ENCODE measurements around the gene UNC45B.
"Not testable (repeated sequence)": the region's sequence is repeated elsewhere in the genome, so short reads cannot be mapped to it uniquely, and the experiment has no call there.

Gene UNC45B

DNA sequence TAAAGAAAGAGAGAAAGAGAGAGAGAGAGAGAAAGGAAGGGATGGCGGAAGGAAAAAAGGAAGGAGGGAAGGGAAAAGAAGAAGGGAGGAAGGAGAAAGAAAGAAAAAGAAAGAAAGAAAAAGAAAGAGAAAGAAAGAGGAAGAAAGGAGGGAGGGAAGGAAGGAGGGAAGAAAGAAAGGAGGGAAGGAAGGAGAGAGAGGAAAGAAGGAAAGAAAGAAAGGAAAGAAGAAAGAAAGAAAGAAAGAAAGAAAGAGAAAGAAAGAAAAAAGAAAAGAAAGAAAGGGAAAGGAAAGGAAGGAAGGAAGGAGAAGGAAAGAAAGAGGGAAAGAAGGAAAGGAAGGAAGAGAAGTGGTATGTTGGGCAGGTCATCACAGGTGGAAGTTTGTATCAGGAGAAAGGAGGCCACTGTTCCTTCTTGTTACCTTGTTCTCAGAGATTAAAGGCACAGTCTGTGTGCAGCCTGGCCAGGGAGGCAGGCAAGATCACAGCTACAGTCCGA lies 27.3 kb downstream of the UNC45B start:
- no peak for DNase-seq

DNA sequence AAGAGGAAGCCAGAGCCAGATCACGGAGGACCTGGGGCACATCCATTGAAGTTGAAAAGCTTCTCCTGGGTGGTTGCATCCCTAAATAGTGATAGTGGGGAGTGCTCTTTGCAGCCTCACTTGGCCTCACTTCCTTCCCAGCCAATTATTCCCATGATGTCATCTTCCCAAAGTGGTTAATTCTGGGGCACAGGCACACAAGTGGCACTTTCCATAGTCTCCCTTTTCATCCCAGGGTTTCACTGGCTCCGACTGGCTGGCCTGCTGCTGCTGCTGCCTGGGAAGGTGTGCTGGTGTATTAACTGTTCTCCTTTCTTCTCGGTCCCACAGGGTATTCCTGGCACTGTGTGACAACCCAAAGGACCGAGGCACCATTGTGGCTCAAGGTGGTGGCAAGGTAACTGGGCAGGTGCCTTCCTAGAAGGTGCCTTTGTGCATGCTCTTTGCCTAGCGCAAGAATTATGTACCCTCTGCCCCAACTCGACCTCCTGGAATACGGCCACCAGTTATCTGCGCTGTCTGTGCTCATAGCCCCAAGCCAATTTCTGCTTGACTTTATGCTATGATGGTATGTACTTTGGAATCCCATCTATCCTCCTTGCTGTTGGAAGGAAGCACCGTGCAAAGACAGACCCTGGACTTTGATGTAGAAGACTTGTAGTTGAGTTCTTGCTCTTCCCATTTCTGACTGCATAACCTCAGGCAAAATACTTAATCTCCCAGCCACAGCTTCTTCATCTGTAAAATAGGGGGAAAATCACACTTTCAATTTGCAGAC lies 28.2 kb downstream of the UNC45B start:
- no peak for DNase-seq

DNA sequence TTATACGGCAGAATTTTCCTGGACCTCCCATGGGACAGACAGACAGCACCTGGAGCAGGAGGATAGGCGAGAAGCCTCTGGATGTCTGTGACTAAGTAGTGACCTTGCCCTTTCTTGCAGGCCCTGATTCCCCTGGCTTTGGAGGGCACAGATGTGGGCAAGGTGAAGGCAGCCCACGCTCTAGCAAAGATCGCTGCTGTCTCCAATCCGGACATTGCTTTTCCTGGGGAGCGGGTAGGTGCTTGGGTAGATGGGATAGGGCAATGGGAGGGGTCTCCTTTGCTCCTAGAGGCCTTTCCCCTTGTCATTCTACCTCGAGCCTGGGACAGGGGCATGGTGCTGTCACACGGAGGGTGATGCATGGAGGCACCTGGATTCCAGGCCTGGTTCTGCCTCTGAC lies 29.3 kb downstream of the UNC45B start:
- DNase-seq: no peak

DNA sequence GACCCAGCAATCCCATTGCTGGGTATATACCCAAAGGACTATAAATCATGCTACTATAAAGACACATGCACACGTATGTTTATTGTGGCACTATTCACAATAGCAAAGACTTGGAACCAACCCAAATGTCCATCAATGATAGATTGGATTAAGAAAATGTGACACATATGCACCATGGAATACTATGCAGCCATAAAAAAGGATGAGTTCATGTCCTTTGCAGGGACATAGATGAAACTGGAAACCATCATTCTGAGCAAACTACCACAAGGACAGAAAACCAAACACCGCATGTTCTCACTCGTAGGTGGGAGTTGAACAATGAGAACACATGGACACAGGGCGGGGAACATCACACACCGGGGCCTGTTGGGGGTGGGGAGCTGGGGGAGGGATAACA lies 31.8 kb downstream of the UNC45B start:
- not testable (repeated sequence) for DNase-seq

DNA sequence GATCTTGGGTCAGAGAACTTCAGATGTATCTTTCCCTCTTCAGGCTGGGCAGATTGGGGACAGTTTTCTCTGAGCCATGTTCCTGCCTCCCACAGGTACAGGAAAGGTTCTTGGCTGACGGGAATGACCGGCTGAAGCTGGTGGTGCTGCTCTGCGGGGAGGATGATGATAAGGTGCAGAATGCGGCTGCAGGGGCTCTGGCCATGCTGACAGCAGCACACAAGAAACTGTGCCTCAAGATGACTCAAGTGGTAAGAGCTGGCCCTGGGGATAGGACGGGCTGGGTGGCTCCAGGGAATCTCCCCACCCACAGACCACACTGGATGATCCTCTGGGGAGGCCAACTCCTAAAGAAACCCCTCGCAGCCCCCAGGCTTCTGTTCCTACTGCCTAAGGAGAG lies 35.7 kb downstream of the UNC45B start:
- no peak for DNase-seq

DNA sequence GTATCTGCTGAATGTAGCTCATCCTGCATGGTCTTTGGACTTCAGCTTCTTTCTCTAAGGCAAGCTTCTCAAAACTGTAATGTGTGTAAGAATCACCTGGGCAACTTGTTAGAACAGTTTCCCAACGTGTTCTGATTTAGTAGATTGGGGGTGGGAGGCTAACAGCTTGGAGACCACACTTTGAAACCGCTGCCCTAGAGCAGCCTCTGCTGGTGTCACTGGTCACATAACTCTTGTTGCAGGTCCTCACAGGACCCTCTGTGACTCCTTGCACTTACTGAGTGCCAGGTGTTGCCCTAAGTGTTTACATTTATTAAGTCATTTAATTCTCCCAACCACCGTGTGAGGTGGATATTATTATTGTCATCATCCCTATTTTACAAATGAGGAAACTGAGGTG lies 36.7 kb downstream of the UNC45B start:
- DNase-seq: no peak

DNA sequence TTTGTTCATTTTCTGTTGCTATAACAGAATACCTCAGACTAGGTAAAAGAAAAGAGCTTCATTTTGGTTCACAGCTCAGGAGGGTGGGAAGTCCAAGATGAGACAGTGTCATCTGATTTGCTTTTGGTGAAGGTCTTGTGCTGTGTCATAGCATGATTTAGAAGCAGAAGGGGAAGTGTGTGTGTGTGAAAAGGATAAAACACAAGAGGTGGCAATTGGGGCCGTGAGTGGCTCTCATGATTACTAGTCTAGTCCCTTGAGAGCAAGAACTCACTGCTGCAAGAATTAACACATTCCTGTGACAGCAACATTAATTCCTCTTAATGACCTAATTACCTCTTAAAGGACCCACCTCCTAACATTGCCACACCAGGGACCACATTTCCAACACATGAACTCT lies 38.2 kb downstream of the UNC45B start:
- DNase-seq: no peak

DNA sequence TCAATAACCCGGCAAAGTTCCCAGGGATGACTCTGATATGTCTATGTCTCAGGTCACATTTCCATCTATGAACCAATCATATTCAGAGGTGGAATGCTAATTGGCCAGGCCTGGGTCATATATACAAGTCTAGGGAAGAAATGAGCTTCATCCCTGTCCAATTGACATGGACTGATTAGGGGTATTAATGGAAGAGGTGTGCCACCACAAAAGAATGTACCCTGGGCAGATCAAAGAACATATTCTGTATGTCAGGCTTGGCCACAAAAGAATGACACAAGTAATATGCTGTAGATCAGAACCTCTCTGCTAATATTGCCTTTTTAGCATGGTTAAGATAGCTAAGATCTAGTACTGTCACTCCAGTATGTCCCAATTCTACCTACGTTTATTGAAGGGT lies 39.9 kb downstream of the UNC45B start:
- no peak for DNase-seq

DNA sequence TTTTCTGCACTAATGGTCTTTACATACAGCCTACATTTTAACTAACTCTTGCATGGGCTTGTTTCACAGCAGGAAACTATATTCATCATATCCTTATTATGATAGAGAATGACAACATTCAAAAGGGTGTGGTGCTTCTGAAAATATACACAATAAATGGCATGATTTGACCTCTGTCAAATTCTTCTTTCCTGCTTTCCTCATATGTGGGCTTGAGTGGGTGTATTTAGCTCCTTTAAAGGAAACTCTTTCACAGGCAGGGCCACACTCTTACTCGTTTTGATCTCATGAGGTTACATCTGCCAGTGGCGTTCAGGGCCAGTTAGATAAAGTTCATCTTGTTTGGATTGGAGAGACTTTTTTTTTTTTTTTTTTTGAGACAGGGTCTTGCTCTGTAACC lies 40.5 kb downstream of the UNC45B start:
- DNase-seq: no peak

DNA sequence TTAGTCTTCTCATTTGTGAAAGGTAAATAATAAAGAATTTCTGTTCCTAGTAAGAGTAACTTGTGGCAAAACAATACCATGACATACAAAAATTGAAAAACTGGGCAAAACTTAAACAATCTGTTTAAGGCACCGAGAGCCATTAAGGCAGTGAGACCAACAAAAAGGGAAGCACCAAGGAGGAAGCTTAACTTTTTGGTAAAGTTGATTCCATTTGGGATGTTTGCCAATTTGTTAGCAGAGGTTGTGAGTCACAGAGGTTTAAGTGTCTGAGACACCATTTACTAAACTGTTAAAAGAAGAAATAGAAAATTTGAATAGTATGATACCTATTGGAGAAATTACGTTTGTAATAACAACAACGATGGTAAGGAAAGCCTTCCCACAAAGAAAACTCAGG lies 41.7 kb downstream of the UNC45B start:
- peak; percentile 51 for DNase-seq

DNA sequence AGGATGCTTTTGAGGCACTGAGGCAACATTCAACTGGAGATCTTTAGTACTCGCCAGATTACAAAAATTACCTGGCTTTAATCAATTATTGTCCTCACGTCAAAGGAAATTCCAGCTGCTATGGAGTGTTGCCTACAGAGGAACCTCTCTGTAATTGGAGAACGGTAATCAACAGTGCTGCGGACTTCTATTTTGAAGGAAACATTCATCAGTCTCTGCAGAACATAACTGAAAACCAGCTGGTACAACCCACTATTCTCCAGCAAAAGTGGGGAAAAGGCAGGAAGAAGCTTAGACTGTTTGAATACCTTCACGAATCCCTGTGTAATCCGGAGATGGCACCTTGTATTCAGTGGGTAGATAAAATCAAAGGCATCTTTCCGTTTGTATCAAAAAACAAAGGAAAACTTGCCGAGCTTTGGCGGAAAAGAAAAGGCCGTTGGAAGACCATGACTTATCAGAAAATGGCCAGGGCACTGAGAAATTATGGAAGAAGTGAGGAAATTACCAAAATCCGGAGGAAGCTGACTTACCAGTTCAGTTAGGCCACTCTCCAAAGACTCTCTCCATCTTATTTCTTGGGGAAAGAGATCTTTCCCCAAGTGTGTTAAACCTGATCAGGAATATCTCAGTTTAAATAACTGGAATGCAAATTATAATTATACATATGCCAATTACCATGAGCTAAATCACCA lies 43.5 kb downstream of the UNC45B start:
- DNase-seq: no peak

DNA sequence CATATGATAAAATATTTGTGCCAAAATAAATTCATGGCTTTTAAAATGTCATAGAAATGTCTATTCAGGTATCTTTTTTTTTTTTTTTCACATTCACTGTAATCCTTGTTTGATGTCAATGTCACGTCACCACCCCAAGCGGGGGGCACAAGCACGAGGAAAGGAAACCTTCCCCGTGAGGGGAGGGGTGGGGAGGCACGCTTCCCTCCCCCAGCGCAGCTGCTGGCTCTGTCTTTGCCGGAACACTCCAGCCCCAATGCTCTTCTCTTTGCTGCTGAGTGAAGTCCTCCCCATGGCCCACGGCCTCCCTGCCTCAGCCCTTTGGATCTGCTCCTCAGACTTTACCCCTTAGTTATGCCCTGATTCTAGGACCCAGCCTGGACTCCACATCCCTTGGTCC lies 45.1 kb downstream of the UNC45B start:
- DNase-seq: no peak

DNA sequence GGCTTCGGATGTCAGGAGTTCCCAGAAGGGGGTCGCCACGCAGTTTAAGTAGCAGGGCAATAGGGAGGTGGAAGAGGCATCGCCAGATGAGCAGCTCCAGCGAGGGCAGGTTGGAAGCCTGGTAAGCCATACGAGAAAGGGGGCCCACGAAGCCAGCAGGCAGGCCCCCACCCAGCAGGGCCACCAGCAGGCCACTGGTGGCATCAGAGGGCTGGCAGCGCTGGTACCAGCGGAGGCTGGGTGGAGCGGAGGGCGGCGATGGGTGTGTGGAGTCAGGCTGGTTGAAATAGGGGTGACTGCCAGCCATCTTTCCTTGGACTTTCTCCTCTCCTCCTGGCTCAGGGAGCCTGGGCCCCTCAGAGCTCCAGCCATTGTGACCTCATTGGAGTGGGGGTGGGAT lies 46.4 kb downstream of the UNC45B start, which contains the start of gene SLC35G3:
TSS of gene SLC35G3 (minus strand) at position 393 of the 400 bp plus-strand sequence. CDS start at position 307, 86 bp downstream.
- DNase-seq: not testable (repeated sequence)

DNA sequence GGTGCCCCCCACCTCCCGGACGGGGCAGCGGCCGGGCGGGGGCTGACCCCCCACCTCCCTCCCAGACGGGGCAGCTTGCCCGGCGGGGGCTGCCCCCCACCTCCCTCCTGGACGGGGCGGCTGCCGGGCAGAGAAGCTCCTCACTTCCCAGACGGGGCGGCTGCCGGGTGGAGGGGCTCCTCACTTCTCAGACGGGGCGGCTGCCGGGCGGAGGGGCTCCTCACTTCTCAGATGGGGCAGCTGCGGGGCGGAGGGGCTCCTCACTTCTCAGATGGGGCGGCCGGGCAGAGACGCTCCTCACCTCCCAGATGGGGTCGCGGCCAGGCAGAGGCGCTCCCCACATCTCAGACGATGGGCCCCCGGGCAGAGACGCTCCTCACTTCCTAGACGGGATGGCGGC lies 47.4 kb downstream of the UNC45B start:
- DNase-seq: not testable (repeated sequence)

DNA sequence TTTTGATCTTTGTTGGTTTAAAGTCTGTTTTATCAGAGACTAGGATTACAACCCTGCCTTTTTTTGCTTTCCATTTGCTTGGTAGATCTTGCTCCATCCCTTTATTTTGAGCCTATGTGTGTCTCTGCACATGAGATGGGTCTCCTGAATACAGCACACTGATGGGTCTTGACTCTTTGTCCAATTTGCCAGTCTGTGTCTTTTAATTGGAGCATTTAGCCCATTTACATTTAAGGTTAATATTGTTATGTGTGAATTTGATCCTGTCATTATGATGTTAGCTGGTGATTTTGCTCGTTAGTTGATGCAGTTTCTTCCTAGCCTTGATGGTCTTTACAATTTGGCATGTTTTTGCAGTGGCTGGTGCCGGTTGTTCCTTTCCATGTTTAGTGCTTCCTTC lies 55.0 kb downstream of the UNC45B start:
- not testable (repeated sequence) for DNase-seq

DNA sequence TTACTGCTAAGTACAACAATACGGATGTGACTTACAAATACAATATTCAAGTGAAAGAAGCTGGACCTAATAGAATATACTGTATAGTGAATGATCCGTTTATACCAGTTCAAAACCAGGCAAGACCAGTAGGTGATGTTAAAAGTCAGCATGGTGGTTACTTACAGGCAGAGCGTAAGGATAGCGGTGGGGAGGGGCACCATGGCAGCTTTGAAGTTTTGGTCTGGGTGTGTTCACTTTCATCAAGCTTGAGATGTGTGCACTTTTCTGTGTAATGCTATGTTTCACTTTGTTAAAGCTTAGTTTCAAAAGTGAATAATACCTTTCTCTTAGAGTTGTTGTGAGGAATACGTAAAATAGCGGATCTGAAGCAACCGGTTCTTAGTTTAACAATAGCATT lies 63.1 kb downstream of the UNC45B start:
- no peak for DNase-seq

DNA sequence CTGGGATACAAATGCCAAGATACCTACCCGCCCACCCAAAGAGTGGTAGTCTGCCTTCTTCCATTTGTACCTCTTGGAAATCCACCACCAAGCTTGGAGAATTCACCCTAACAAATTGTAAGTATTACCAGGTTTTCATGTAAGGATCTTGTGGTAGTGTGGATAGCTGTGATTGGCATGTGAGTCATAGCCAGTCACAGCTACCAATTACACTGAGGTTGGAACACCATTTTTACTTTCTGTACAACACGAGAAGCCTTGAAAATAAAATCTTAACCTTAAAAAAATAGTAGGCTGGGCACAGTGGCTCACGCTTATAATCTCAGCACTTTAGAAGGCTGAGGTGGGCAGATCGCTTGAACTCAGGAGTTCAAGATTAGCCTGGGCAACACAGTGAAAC lies 65.1 kb downstream of the UNC45B start:
- DNase-seq: no peak

DNA sequence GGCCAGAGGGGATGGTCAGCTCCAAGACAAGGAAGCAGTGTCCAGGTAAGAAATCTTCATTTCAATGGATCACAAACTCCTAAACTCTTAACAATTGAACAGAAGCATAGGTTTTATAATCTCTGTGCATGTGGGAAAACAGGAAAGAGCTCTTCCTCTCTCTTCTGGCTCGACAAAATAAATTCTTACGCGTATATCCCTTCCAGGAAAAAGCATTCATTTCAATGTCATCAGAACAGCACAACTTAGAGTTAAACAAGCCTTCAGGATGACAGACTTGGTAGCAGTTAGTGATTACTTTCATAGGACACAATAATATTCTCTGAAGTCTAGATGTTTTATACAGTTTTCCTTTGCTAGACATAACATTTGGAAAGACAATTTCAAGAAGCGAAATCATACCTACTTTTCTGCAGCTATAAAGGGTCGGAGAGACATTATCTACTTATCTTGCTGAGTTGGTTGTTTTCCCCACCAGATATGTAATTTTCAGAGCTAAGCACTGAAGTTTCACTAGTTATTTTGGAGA lies 65.9 kb downstream of the UNC45B start:
- no peak for DNase-seq

DNA sequence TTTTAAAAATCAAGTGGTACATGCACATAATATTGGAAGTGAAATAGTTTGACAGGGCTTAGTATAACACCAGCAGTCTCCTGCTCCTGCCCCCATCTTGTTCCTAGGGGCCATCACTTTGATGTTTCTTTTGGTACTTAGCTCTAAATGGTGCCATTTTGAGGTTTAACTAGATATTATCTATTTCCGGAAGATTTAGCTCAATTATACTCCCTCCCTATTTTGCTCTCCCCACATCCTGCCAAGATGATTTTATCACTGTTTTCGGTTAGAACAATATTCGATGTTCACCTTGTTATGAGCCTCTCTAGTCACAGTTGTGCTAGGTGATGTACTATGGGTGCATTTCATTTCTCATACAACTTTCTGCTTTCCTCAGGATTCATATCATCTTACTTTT lies 66.6 kb downstream of the UNC45B start:
- DNase-seq: no peak

DNA sequence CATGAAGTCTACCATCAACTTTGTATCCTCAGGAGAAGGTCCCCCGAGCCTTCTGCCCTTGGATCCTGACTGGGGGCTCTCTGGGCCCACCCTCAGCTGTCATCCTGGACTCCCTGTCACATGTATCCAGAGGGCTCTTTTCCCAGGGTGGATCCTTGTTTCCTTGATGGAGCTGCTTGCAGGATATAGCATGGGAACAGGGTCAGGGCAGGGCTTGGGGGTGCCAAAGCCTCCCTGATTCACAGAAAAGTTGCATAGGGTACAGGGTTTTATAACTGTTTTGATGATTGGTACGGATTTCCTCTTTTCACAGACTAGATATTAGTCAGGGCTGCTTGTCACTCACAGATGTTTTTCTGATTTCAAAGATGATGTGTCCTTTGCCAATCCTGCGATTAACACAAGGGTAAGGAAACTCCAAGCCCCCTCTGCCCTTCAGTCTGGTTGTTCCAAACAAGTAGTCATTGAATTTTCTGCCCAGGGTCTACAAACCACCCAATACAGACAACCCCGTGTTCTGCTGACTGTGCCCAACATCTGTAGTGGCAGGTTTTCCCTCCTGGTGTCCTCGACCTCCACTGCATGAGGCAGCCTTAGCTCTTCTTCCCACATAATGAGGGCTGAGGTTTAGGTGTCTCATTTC lies 67.1 kb downstream of the UNC45B start:
- no peak for DNase-seq

DNA sequence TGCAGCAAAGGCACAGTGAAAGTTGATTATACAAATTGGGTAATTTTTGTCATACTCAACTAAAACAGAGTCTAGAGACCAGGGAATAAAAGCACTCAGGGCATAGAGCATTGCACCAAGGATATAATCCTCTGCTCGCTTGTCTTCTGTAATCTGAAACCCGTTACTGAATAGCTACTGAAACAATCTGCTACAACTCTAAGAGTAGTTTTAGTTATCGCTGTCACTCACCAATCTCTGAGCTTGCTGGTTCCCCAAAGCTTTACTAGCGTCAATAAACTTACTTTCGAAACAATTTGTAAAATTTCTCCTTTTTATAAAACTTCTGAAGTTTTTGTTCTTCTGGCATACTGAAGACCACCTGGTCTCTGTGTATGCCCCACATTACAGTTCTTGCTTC lies 69.5 kb downstream of the UNC45B start:
- no peak for DNase-seq

DNA sequence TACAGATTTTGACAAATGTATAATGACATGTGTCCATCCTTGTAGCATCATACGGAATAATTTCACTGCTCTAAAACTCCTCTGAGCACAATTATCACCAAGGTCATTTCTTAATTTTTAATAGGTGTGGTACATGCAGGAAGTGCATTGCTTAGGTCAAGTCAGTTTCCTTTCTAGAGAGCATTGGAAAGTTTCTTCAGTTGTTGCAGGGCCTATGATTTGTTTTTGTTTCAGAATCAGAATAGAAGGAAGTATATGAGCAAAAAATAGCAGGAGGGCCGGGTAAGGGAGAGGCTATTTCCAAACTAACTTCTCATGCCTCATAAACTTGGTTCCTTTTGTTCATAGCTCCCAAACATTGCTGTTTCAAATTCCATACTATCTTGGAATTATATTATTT lies 71.3 kb downstream of the UNC45B start:
- no peak for DNase-seq

DNA sequence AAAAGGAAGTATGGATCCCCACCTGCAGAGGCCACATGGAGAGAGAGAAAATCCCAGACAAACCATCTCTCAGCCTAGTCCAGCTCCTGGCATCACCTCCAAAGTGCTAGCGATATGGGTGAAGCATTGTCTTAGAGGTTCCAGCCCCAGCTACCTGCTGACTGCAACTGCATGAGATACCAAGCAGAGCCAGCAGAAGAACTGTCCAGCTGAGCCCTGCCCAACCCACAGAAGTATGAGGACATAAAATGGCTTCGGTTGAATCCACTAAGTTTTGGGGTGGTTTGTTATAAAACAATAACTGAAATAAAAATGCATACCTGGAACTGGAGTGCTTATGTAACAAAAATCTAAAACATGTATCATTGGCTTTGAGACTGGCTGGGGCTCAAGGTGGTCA lies 74.8 kb downstream of the UNC45B start:
- no peak for DNase-seq

DNA sequence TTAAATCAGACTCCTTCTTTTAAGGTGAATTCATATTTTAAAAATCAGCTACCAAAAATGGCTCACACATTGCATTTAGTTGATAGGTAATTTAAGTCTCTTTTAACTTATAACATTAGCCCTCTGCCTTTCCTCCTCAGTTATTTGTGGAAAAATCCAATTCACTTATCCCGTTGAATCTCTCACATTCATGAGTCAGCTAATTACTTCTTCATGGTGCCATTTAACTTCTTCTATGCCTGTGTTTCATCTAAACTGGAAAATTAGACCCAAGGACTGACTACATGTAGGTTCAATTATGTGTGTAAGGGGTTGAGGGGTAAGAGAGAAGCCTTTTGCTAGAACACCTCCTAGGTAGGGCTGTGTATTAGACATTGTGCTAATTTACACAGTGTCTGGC lies 76.8 kb downstream of the UNC45B start:
- no peak for DNase-seq
